T47D (cell line): ENCODE measurements around the gene RANBP3L.
A peak's percentile ranks its signal among the peaks of the same experiment; 100 is the strongest.
"Not testable (repeated sequence)": the region's sequence is repeated elsewhere in the genome, so short reads cannot be mapped to it uniquely, and the experiment has no call there.

Source experiments
- DNase-seq, 2 experiments: peaks; one replicate each; pipeline versions ENCODE4 v3.0.0 to v3.0.0-alpha.2; 2011 to 2012; ENCODE audit warnings: low read depth in 1 of 2, low spot score in 1 of 2
- JUND ChIP-seq: IDR thresholded peaks from 2 replicates; pipeline ENCODE4 v1.6.1; 2012; ENCODE audit warnings: low read depth
- in situ Hi-C: cut with HindIII; loops from 2 replicates; pipeline ENCODE4 v1.10.0; 2016; ENCODE audit warnings: low sequenced_read_pairs, low pct_unique_long_range_greater_than_20kb

RANBP3L gene, protein sequence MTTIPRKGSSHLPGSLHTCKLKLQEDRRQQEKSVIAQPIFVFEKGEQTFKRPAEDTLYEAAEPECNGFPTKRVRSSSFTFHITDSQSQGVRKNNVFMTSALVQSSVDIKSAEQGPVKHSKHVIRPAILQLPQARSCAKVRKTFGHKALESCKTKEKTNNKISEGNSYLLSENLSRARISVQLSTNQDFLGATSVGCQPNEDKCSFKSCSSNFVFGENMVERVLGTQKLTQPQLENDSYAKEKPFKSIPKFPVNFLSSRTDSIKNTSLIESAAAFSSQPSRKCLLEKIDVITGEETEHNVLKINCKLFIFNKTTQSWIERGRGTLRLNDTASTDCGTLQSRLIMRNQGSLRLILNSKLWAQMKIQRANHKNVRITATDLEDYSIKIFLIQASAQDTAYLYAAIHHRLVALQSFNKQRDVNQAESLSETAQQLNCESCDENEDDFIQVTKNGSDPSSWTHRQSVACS

DNA sequence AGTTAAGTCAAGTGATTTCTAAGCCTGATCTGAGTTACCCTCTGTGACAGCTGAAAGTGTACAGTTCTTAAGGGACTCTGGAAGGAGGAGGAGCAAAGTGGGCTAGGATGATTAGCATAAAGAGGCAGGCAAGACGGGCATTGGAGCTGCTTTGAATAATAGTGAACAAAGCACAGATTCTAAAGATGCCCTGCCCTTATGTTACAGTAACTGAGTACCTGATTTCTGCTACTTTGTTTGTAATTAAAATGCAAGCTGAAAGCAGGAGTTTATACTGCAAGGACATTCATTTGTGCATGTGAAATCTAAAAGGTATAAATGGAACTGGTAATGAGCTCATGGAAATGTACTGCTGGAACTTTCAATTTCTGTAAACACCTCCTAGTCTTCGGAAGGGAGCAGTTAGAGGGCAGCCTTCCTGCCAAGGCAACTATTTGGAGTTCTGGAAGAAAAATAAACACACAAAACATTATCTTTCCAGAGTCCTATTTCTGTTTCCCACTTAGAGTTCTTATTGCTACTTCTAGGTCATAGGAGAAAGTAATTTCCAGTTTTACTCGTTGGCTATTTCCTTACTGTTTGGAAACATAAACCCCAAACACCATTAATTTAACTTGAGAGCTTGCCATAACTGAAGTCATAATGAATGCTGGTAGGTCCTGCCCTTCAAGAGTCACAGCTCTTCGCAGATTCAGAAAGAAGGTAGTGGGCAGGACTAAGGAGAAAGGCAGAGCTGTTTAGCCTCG is at the start of gene RANBP3L:
RANBP3L (minus strand) TSS at position 45 of the 746 bp plus-strand sequence. CDS start 486 bp downstream, outside the sequence.
- TF ChIP-seq JUND = no peak
- peak; percentile 17 to 82 for DNase-seq
- in situ Hi-C loops = no loop called here

DNA sequence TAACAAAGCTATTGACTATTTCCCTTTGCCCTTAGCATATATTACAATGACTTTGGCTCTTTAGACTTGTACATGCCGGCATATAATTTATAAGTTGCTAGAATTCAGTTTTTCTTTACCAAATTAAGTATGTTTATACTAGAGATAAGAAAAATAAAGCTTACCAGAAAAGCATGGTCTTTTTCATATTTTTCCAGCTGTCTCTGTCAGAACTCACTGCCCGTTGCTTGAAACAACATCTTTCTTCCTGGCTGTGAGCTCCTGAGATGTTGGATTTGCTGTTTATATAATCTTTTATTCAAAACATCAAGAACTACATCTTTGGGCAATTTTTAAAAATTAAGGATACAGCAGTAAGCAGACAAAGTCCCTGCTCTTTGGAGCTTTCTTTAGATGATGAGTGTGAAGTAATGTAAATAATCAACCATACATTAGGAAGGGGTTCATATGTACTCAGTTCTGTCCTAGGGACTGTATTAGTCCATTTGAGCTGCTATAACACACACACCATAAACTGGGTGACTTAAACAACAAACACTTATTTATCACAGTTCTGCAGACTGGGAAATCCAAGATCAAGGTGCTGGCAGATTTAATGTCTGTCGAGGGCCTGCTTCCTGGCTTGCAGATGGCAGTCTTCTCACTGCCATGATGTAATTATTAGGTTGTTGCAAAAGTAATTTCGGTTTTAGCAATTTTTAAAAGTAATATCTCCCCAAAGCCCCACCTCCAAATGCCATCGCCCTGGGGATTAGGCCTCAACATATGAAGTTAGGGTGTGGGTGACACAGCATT is 45.4 kb upstream of the RANBP3L start:
- DNase-seq = no peak
- in situ Hi-C loops = no loop called here
- no peak for TF ChIP-seq JUND

DNA sequence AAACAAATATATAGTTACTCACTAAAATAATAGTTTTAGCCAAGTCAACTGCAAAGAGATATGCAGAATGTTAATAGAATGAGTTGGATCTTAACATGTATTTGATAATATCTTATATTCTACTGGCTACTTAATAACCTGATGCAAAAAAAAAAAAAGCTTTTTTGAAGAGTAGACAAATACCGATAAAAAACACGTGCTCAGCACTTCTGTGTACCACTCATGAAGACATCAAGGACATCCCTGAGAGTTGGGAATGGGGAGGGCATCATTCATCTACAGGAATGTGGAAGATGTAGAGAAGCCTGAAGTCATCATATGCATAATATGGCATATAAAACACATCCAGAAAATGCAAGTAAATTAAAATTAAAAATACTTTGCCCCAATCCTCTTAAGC is 43.2 kb upstream of the RANBP3L start:
- DNase-seq = no peak
- no peak for TF ChIP-seq JUND
- in situ Hi-C loops = no loop called here

DNA sequence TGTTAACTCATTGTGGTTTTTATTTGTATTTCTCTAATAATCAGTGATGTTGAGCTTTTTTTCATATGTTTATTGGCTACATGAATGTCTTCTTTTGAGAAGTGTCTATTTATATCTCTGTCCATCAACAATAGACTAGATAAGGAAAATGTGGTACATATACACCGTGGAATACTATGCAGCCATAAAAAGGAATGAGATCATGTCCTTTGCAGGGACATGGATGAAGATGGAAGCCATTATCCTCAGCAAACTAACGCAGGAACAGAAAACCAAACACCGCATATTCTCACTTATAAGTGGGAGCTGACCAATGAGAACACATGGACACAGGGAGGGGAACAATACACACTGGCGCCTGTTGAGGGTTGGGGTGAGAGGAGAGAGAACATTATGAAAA is 40.0 kb upstream of the RANBP3L start:
- in situ Hi-C loops, DNase-seq: not testable (repeated sequence)

DNA sequence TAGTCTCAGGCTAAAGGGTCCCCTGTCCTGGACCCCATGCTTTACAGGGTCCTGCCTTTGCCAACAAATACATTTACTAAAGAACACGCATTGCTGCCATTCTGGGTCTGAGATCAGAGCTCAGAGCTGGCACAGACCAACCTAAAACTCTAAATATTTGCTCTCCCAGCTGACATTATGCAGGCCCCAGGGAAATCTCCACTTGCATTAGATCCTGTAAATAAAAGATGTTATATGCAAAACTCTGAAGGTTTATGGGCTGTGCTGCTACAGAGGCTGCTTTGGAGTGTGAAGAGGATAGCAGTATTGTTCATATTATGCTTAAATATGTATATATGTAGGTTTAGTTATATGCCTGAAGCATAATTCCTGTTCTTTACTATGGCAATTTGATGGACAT is 35.9 kb upstream of the RANBP3L start:
- in situ Hi-C loops = no loop called here
- no peak for DNase-seq
- no peak for TF ChIP-seq JUND

DNA sequence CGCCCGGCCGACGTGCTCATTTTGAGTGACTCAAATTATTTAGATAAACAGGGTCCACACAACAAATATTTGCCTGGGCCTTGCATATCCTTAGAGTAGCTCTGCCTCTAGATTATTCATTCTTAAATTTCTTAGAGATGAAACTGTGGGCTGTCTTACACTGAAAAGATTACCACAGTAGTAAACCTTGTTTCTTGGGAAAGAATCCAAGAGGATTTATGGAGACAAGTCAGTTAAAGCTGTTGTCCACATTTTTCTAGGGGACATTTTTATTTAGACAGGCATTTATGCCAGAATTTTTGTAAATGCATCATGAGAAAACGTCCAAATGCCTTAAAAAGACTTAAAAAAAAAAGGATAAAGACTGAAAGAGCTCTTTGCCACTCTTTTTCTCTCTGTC is 32.6 kb upstream of the RANBP3L start:
- DNase-seq = no peak
- in situ Hi-C loops = no loop called here
- no peak for TF ChIP-seq JUND

DNA sequence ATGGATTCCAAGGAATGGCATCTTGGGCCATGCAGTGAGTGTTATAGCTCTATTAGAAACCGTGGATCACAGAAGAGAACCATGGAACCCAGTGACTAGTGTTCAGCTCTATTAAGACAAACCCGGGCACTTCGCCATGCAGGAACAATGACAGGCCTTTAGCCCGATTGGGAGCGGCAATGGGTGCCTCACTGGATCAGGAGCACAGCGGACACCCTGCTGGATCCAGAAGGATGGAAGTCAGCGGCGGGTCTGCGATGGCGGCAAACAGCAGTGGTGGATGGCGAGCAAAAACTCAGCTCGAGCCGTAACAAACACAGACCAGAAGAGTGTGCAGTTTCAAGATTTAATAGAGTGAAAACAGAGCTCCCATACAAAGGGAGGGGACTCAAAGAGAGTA is 31.0 kb upstream of the RANBP3L start:
- DNase-seq, in situ Hi-C loops: not testable (repeated sequence)

DNA sequence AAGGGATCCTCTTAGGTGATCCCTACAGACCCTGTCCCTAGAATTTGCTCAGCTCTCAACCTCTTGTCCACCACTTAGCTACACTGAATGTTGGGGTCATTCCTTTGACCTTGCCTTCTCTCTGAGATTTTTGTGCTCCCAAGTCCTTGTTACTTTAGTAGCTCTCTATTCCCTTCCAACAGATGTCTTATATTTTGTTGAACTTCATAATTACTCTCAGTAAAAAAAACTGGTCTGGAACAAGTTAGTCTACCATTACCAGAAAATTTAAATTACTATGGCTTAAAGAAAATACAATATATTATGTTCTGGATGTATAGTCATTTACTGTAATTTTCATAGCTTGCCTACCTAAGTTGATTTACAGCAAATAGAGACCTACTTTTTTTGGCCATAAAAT is 23.5 kb upstream of the RANBP3L start:
- in situ Hi-C loops = no loop called here
- no peak for TF ChIP-seq JUND
- no peak for DNase-seq

DNA sequence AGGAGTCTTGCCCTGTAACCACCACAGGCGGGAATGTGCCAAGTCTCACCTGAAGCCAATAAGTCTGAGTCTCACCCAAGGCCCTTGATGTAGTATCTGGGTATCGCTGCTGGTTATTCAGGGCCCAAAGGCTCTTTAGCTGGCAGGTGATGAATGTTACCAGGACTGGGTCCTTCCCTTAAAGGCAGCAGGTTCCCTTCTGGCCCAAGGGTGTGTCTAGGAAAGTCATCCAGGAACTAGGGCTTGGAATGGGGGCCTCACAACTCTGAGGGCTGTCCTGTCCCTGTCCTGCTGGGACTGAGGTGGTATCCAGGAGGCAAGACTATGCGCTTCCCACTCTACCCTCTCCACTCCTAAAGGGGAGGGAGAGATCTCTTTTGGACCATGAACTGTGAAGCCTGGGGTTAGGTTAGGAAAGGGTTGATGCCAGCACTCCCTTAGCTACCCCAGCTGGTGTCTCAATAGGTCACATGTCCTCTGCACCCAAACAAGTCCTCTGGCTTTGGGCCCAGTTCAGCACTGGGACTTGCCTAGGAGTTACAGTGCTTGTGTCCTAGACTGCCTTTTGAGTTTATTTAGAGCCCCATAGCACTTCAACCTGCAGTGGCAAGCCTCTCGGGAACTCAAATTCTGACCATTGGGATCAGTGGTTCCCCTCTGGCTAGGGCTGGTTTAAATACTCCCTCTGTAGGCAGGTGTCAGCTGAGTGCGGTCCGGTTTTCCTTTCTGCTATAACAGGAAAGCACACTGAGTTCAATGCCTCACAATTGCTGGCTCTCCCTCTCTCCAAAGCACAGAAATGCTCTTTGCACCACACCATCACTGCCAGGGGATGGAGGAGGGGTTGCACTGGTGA is 22.5 kb upstream of the RANBP3L start:
- in situ Hi-C loops = no loop called here
- DNase-seq = peak in 1 of 2 experiments; percentile 27
- no peak for TF ChIP-seq JUND

DNA sequence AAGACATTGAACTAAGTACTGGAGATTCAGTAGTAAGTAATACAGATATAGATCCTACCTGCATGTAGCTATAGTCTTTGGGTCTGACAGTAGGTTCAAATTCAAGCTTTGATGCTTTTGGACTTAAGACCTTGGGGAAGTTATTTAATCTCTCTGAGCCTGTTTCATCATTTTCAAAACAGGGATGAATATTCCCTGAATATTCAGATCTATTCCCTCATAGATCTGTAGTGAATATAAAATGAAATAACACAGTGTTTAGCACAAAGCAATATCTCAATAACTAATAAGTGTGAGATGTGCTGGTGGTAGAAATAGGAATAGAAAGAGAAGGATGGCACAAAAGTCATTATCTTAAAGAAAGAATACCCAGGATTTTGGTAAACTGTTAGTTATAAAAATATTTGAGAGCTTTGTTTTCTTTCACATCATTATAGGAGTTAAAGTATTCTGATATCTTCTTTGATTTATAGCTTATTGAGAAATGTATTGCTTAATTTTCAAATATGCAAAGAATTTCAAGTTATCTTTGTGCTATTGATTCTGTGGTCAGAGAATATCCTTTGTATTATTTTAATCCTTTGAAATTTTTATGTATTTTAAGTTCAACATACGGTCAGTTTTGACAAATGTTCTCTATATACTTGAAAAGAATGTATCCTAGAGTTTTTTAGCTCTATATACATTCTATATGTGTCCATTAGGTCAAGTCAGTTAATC is 11.4 kb upstream of the RANBP3L start:
- in situ Hi-C loops = no loop called here
- no peak for TF ChIP-seq JUND
- DNase-seq = no peak

DNA sequence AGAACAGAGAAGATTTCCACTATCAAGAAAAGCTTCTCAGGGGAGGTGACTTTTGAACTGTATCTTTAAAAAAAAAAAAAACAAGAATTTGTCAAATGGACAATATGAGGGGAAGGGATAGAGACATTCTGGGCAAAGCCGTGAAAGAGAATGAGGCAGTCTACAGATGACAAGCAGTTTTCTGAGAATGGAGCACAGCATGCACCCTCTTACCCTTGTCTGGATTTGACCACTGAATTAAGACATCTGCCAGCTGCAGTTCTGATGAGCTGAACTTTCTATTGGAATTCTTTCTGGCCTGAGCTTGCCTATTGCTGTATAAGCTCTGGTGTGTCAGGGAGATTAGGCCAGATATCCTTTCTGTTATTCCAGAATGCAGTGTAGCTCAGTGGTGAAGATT is 10.3 kb upstream of the RANBP3L start:
- TF ChIP-seq JUND = no peak
- in situ Hi-C loops = no loop called here
- DNase-seq = no peak

DNA sequence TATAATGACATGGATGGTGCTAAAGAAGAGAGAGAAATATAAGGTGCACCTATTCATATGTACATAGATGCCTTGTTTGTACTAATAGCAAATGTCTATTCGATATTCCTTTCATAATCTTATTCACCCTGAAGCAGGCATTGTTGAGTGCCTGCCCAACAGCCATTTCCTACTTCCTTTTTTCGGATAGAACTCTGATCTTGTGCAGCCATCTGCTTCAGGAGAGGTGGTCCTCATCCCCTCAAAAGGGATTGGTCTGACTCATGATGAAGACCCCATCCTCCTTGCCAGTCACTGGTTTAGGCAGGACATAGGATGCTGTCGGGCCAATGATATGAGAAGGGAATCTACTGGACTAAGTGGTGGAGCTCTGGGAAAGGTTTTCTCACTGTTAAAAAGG is 8.4 kb upstream of the RANBP3L start:
- DNase-seq = no peak
- no peak for TF ChIP-seq JUND

More for the DNA sequence above, 8.4 kb upstream of the RANBP3L start:
- in situ Hi-C loops = no loop called here
